DOHH2 (cell line): ENCODE data around the gene DNASE1L2.

Source experiments
- CTCF ChIP-seq: fragments of 200-600 bp; sonication (generic); IDR thresholded peaks from one replicate; pipeline ENCODE4 v1.5.1; 2014; ENCODE audit warnings: antibody characterized with exemption, mild to moderate bottlenecking, low read depth, low read length; ENCODE audit not compliant: poor library complexity, severe bottlenecking
- EZH2phosphoT487 ChIP-seq: fragments of 200-600 bp; sonication (generic); IDR thresholded peaks from 2 replicates; pipeline ENCODE4 v1.6.1; 2017; ENCODE audit warnings: borderline replicate concordance, mild to moderate bottlenecking, antibody characterized with exemption, low read length, moderate library complexity, mixed read lengths

GRCh38 chr16:2189252-2189893 lies 46.9 kb upstream of the DNASE1L2 start:
- no peak for TF ChIP-seq CTCF
- no peak for TF ChIP-seq EZH2phosphoT487
